Hepatocyte (in vitro differentiated cells): ENCODE results near the gene AKR1B15. TPM values are rescaled to one million over a fixed set of nuclear protein-coding genes. Genes with fewer than 3 reads are reported as not detected.

Source experiments
- DNase-seq: peaks from one replicate; pipeline ENCODE4 v3.0.0-alpha.2; 2016; ENCODE audit warnings: low spot score
- H2AFZ ChIP-seq: fragments of 200-600 bp; sonication (generic); 2 replicates; pipeline ENCODE4 v1.6.0; 2016; ENCODE audit warnings: antibody characterized with exemption, mild to moderate bottlenecking
- H3K27ac ChIP-seq: fragments of 200-600 bp; sonication (generic); 2 replicates; pipeline ENCODE4 v1.5.1; 2016; ENCODE audit warnings: mild to moderate bottlenecking
- H3K27me3 ChIP-seq: fragments of 200-600 bp; sonication (generic); 2 replicates; pipeline ENCODE4 v1.6.1; 2016
- H3K36me3 ChIP-seq: fragments of 200-600 bp; sonication (generic); replicated peaks from 2 replicates; pipeline ENCODE4 v1.5.1; 2016; ENCODE audit warnings: low read depth; ENCODE audit not compliant: insufficient read depth
- H3K4me1 ChIP-seq: fragments of 200-600 bp; sonication (generic); 2 replicates; pipeline ENCODE4 v1.5.1; 2016; ENCODE audit warnings: mild to moderate bottlenecking, moderate library complexity; ENCODE audit not compliant: insufficient read depth
- H3K4me2 ChIP-seq: fragments of 200-600 bp; sonication (generic); 2 replicates; pipeline ENCODE4 v1.6.0; 2016
- H3K4me3 ChIP-seq: fragments of 200-600 bp; sonication (generic); 2 replicates; pipeline ENCODE4 v1.5.1; 2016; ENCODE audit warnings: mild to moderate bottlenecking
- H3K79me2 ChIP-seq: fragments of 200-600 bp; sonication (generic); 2 replicates; pipeline ENCODE4 v1.6.0; 2017; ENCODE audit warnings: mild to moderate bottlenecking
- H3K9me2 ChIP-seq: fragments of 200-600 bp; sonication (generic); replicated peaks from 2 replicates; pipeline ENCODE4 v1.6.0; 2017; ENCODE audit warnings: mild to moderate bottlenecking; ENCODE audit not compliant: insufficient read depth
- H3K9me3 ChIP-seq: fragments of 200-600 bp; sonication (generic); 2 replicates; pipeline ENCODE4 v1.5.1; 2016; ENCODE audit warnings: low read depth, mild to moderate bottlenecking
- H4K20me1 ChIP-seq: fragments of 200-600 bp; sonication (generic); 2 replicates; pipeline ENCODE4 v1.6.0; 2016; ENCODE audit warnings: mild to moderate bottlenecking; ENCODE audit not compliant: insufficient read depth, poor library complexity, severe bottlenecking
- CTCF ChIP-seq: fragments of 200-600 bp; sonication (generic); IDR thresholded peaks from 2 replicates; pipeline ENCODE4 v1.5.1; 2016; ENCODE audit warnings: antibody characterized with exemption, mild to moderate bottlenecking; ENCODE audit not compliant: poor library complexity
- EZH2 ChIP-seq: fragments of 200-600 bp; sonication (generic); IDR thresholded peaks from 2 replicates; pipeline ENCODE4 v1.6.1; 2016; ENCODE audit warnings: antibody characterized with exemption, mild to moderate bottlenecking, borderline replicate concordance
- EZH2phosphoT487 ChIP-seq: fragments of 200-600 bp; sonication (generic); IDR thresholded peaks from one replicate; pipeline ENCODE4 v1.6.1; 2018; ENCODE audit warnings: antibody characterized with exemption, mild to moderate bottlenecking, low read depth, moderate library complexity; ENCODE audit not compliant: unreplicated experiment, severe bottlenecking
- WGBS: methylation state at CpG from one replicate; pipeline ENCODE4 v1.1.6; 2016; ENCODE audit warnings: low lambda C conversion rate; ENCODE audit errors: missing lambda C conversion rate; 5-methylcytosine and 5-hydroxymethylcytosine counted together
- polyA plus RNA-seq: library from polyadenylated mRNA; unstranded; fragments of >200 nt; fragmentation: Nextera tagmentation; extraction: Ambion mirVana; gene quantifications from 2 replicates; pipeline ENCODE4 v1.2.1, GENCODE V29; 2016
- total RNA-seq: library from RNA; depleted of rRNA; stranded (reverse); fragments of >200 nt; gene quantifications from 2 replicates; pipeline ENCODE4 v1.2.3, GENCODE V29; 2014

The AKR1B15 gene
- total and polyA plus RNA-seq, 2 experiments from 2014 or later: 6.3 to 13.7 TPM

- no peaks in the 10 kb centered on the region for H3K79me2 ChIP-seq
- H3K4me2 ChIP-seq: no peak overlapping the region
- H3K36me3 ChIP-seq: no peaks in the 10 kb centered on the region
- no peak overlapping the region for H2AFZ ChIP-seq
- 100% methylated on average over 1 of the region's 1 CpG for WGBS
- no peaks in the 10 kb centered on the region for H3K4me1 ChIP-seq
- H3K9me3 ChIP-seq: no peaks in the 10 kb centered on the region
- no peak overlapping the region for H3K4me3 ChIP-seq
- no peaks in the 10 kb centered on the region for H3K9me2 ChIP-seq
- no peaks in the 10 kb centered on the region for H3K27me3 ChIP-seq
- H4K20me1 ChIP-seq: no peaks in the 10 kb centered on the region
- TF ChIP-seq CTCF: no peak
- no peak for TF ChIP-seq EZH2phosphoT487
- no peak for TF ChIP-seq EZH2
- no peak for DNase-seq
- no peak overlapping the region for H3K27ac ChIP-seq
These were observed 39.9 kb upstream of the AKR1B15 start for GRCh38 chr7:134509010-134509409.

- Histone ChIP-seq H3K9me2 (no peaks in the 10 kb centered on the region), H3K4me1 (no peaks in the 10 kb centered on the region), H3K9me3 (no peaks in the 10 kb centered on the region), H3K4me3 (no peak overlapping the region), H3K27me3 (no peaks in the 10 kb centered on the region), H3K27ac (peak overlapping the region; percentile 60), H4K20me1 (no peaks in the 10 kb centered on the region), H2AFZ (no peak overlapping the region), H3K79me2 (no peaks in the 10 kb centered on the region), H3K4me2 (no peak overlapping the region), H3K36me3 (no peaks in the 10 kb centered on the region)
- 52% methylated on average over 5 of the region's 5 CpGs for WGBS
- DNase-seq: no peak
- TF ChIP-seq CTCF (no peak), EZH2 (no peak), EZH2phosphoT487 (no peak)
These were observed 38.3 kb upstream of the AKR1B15 start for GRCh38 chr7:134510646-134511045.

GRCh38 chr7:134512271-134512670 lies 36.6 kb upstream of the AKR1B15 start:
- no peak for TF ChIP-seq EZH2phosphoT487
- TF ChIP-seq EZH2: no peak
- TF ChIP-seq CTCF: no peak
- H3K27me3 ChIP-seq: no peaks in the 10 kb centered on the region
- H4K20me1 ChIP-seq: no peaks in the 10 kb centered on the region
- H3K9me2 ChIP-seq: no peaks in the 10 kb centered on the region
- H3K9me3 ChIP-seq: no peaks in the 10 kb centered on the region
- DNase-seq: no peak
- H3K4me3 ChIP-seq: no peak overlapping the region
- H2AFZ ChIP-seq: no peak overlapping the region
- H3K27ac ChIP-seq: peak overlapping the region; percentile 30
- H3K36me3 ChIP-seq: no peaks in the 10 kb centered on the region
- no peaks in the 10 kb centered on the region for H3K79me2 ChIP-seq
- WGBS: 70% methylated on average over 1 of the region's 1 CpG
- H3K4me2 ChIP-seq: no peak overlapping the region
- H3K4me1 ChIP-seq: no peaks in the 10 kb centered on the region

- Histone ChIP-seq H3K4me1 (no peaks in the 10 kb centered on the region), H3K79me2 (no peaks in the 10 kb centered on the region), H3K36me3 (no peaks in the 10 kb centered on the region), H3K9me2 (no peaks in the 10 kb centered on the region), H3K27ac (no peak overlapping the region), H3K4me2 (no peak overlapping the region), H3K9me3 (no peaks in the 10 kb centered on the region), H2AFZ (no peak overlapping the region), H3K4me3 (no peak overlapping the region), H3K27me3 (no peaks in the 10 kb centered on the region), H4K20me1 (no peaks in the 10 kb centered on the region)
- DNase-seq: peak; percentile 74
- TF ChIP-seq CTCF (peak; percentile 74), EZH2phosphoT487 (no peak)
- WGBS: 46% methylated on average over 9 of the region's 9 CpGs
These were observed 35.6 kb upstream of the AKR1B15 start for GRCh38 chr7:134513169-134513752.
